Stimulated activated naive B cell treated with anti-CD40 and anti-IgM and Interleukin-4, amounts not matched to agents 10 μg/mL and 1 μg/mL and 100 μg/mL, for 72 hours (primary cell): ENCODE results near the gene PEX5L.

Experiments
- ATAC-seq, 2 donors: fragments of 150-1000 bp; cut with Tn5 transposase; replicated peaks; 2 replicates each; pipeline ENCODE4 v1.10.0; 2021; ENCODE audit warnings: moderate library complexity in 1 of 2
- DNase-seq: peaks from one replicate; pipeline ENCODE4 v3.0.0; 2021
- H3K27ac Mint-ChIP-seq: one replicate; pipeline ENCODE4 v1.8.0; 2022; ENCODE audit warnings: mild to moderate bottlenecking, mixed read lengths
- H3K27me3 Mint-ChIP-seq, 2 donors: one replicate each; pipeline ENCODE4 v1.8.0; 2022; ENCODE audit warnings: mixed read lengths in 2 of 2
- H3K36me3 Mint-ChIP-seq, 2 donors: one replicate each; pipeline ENCODE4 v1.8.0; 2022; ENCODE audit warnings: mixed read lengths in 2 of 2, mild to moderate bottlenecking in 1 of 2
- H3K4me1 Mint-ChIP-seq, 2 donors: one replicate each; pipeline ENCODE4 v1.8.0; 2022; ENCODE audit warnings: mixed read lengths in 2 of 2, mild to moderate bottlenecking in 1 of 2
- H3K4me3 Mint-ChIP-seq, 2 donors: one replicate each; pipeline ENCODE4 v1.8.0; 2022; ENCODE audit warnings: mild to moderate bottlenecking in 2 of 2, mixed read lengths in 2 of 2, moderate library complexity in 1 of 2
- H3K9me3 Mint-ChIP-seq, 2 donors: one replicate each; pipeline ENCODE4 v1.8.0; 2022; ENCODE audit warnings: mixed read lengths in 2 of 2, mild to moderate bottlenecking in 1 of 2

The PEX5L gene

GRCh38 chr3:179766416-179767133 is 270.2 kb downstream of the PEX5L start:
- peaks cover 0 to 3% of the 10 kb centered on the region in 2 donors for H3K4me1 Mint-ChIP-seq
- H3K36me3 Mint-ChIP-seq = peaks cover 26 to 45% of the 10 kb centered on the region in 2 donors
- DNase-seq (no peak), ATAC-seq (no peak)
- no peaks in the 10 kb centered on the region for H3K9me3 Mint-ChIP-seq
- H3K4me3 Mint-ChIP-seq = no peak overlapping the region
- no peak overlapping the region for H3K27ac Mint-ChIP-seq
- no peaks in the 10 kb centered on the region for H3K27me3 Mint-ChIP-seq

DNA sequence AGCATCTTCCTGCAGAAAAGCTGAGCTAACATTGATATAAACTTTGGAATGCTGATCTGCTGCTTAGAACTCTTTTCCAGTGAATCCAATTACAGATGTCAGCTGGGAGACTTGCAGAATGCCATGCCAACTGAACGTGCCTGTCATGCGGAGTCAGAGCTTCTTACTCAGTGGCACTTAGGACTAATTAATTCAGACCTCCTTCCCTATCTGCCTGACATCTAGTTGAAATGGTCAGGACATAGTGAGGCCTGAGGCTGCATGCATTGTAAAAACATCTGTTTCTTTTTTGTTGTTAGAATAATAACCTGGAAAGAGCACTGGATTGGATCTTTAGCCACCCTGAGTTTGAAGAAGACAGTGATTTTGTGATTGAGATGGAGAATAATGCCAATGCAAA is 271.3 kb downstream of the PEX5L start:
- H3K4me3 Mint-ChIP-seq = no peak overlapping the region
- H3K36me3 Mint-ChIP-seq = peaks cover 29 to 46% of the 10 kb centered on the region in 2 donors
- DNase-seq (no peak), ATAC-seq (no peak)
- peaks cover 0 to 3% of the 10 kb centered on the region in 2 donors for H3K4me1 Mint-ChIP-seq
- H3K9me3 Mint-ChIP-seq = no peaks in the 10 kb centered on the region
- no peaks in the 10 kb centered on the region for H3K27me3 Mint-ChIP-seq
- no peak overlapping the region for H3K27ac Mint-ChIP-seq

DNA sequence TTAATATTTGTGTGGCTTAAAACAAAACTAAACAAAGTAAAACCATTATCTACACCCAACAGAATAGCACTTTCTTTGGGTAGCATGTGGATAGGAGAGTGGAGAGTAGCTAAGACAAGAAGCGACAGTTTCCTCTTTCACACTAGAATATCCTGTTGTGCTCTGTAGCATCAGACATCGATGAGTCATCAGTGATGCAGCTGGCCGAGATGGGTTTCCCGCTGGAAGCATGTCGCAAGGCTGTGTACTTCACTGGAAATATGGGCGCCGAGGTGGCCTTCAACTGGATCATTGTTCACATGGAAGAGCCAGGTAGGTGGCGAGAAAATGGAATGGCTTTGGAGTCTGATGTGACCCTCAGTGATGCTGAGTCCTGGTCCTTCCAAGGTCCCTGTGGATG is 275.8 kb downstream of the PEX5L start:
- Mint-ChIP-seq H3K27me3 (no peaks in the 10 kb centered on the region), H3K36me3 (peaks cover 34 to 47% of the 10 kb centered on the region in 2 donors), H3K4me1 (no peaks in the 10 kb centered on the region), H3K27ac (no peak overlapping the region), H3K9me3 (no peaks in the 10 kb centered on the region), H3K4me3 (no peak overlapping the region)
- no peak for DNase-seq
- ATAC-seq = no peak

GRCh38 chr3:179750720-179751328 is 285.9 kb downstream of the PEX5L start:
- Mint-ChIP-seq H3K27ac (no peak overlapping the region), H3K9me3 (no peaks in the 10 kb centered on the region), H3K27me3 (no peaks in the 10 kb centered on the region), H3K4me3 (no peak overlapping the region), H3K36me3 (peaks cover 14 to 19% of the 10 kb centered on the region in 2 donors), H3K4me1 (no peaks in the 10 kb centered on the region)
- ATAC-seq (peak in 1 of 2 donors; percentile 45), DNase-seq (no peak)

DNA sequence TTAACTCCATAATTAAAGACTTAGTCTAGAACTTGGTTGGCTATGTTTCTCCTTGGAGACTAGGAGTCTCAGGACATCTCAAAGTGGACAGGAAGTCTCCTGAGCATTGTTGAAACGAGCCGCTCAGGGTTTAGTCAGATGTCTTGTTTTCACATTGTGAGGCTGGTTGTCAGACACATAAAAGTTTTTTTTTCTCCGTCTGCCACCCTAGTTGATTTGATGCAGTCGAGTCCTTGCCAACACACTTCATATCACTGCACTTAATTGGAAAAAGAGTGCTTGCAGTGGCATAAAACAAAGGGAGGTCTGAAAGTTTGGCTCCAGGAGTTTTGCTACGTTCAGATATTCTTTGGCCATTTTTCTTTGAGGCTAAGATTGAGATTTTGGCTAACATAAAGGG is 291.0 kb downstream of the PEX5L start:
- Mint-ChIP-seq H3K4me1 (no peaks in the 10 kb centered on the region), H3K4me3 (no peak overlapping the region), H3K27ac (no peak overlapping the region), H3K9me3 (no peaks in the 10 kb centered on the region), H3K27me3 (no peaks in the 10 kb centered on the region), H3K36me3 (peaks cover 18 to 38% of the 10 kb centered on the region in 2 donors)
- DNase-seq (no peak), ATAC-seq (no peak)

- no peak overlapping the region for H3K27ac Mint-ChIP-seq
- DNase-seq = no peak
These were observed 291.7 kb downstream of the PEX5L start for GRCh38 chr3:179745079-179745478.

More at GRCh38 chr3:179745079-179745478, 291.7 kb downstream of the PEX5L start:
- no peaks in the 10 kb centered on the region for H3K27me3 Mint-ChIP-seq
- no peak overlapping the region for H3K4me3 Mint-ChIP-seq
- ATAC-seq = no peak
- H3K9me3 Mint-ChIP-seq = no peaks in the 10 kb centered on the region
- H3K36me3 Mint-ChIP-seq = peaks cover 22 to 42% of the 10 kb centered on the region in 2 donors
- H3K4me1 Mint-ChIP-seq = no peaks in the 10 kb centered on the region
